Measurements from ENCODE around the gene KLHL28. TPM values are rescaled to one million over a fixed set of nuclear protein-coding genes. Genes with fewer than 3 reads are reported as not detected.

The KLHL28 gene
- total RNA-seq, 3 donors from 2014 or later: 16.1 to 19.5 (median 19.3) TPM

DNA sequence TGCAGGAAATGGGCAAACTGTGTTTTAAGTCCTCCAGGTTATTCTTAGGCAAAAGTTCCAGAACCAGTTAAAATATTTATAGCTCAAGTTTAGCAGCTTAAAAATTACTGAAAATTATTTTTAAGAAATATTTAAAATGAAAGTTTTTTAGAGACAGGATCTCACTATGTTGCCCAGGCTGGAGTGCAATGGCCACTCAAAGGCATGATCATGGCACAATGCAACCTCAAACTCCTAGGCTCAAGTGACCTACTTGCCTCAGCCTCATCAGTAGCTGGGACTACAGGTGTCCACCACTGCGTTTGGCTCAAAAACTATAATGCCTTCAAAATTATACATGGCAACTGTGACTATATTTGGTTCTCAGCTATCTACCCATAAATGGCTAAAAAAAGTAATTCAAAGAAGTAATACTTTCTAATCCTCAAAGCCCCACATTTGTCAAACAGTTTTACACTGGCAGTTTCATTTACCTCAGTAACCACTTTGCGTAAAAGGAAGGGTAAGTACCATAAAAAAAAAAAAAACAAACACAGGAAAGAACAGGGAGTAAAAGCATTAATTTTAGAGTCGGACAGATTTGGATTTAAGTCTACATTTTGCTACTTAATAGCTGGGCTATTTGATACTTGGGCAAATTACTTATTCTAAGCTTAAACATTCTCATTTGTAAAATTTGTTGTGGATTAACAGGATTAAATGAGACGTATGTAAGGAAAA is 9.2 kb downstream of the KLHL28 start:
- TF ChIP-seq, protein P1, sequence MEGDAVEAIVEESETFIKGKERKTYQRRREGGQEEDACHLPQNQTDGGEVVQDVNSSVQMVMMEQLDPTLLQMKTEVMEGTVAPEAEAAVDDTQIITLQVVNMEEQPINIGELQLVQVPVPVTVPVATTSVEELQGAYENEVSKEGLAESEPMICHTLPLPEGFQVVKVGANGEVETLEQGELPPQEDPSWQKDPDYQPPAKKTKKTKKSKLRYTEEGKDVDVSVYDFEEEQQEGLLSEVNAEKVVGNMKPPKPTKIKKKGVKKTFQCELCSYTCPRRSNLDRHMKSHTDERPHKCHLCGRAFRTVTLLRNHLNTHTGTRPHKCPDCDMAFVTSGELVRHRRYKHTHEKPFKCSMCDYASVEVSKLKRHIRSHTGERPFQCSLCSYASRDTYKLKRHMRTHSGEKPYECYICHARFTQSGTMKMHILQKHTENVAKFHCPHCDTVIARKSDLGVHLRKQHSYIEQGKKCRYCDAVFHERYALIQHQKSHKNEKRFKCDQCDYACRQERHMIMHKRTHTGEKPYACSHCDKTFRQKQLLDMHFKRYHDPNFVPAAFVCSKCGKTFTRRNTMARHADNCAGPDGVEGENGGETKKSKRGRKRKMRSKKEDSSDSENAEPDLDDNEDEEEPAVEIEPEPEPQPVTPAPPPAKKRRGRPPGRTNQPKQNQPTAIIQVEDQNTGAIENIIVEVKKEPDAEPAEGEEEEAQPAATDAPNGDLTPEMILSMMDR (IDR thresholded peaks at IDR 0.05): no peak
- no peak for DNase-seq
- Histone ChIP-seq H3K9me3 (no peaks in the 10 kb centered on the region), H3K4me1 (ENCODE audit: low read depth) (no peaks in the 10 kb centered on the region), H3K36me3 (ENCODE audit: low read depth) (peaks cover 4% of the 10 kb centered on the region), H3K4me3 (no peak overlapping the region)
- intact Hi-C loops (cut with DNase I, micrococcal nuclease): no loop called here
- no peak for ATAC-seq

DNA sequence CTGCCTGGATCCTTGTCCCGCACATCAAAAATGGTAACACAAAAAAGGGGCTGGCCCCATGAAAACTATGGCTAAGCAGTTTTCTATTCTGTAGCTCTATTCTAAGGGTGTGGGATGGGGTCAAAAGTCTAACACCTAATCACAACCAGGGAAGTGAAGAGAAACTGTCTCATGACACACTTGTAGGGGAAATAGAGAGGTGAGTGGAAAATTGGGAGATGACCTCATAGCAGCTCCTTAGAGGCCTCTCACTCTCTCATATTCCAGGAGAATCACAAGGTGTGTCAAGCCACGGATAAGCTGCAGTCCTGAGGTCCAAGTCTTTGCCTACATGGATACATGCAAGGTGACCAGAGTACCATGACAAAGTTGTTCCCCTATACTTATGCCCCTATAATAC is 10.7 kb downstream of the KLHL28 start:
- peaks cover 3% of the 10 kb centered on the region for H3K9me3 ChIP-seq
- ATAC-seq (peak; percentile 15), DNase-seq (no peak)
- intact Hi-C loops (cut with DNase I, micrococcal nuclease): no loop called here
- no peaks in the 10 kb centered on the region for H3K36me3 ChIP-seq (ENCODE audit: low read depth)
- TF ChIP-seq, protein P1 (IDR thresholded peaks at IDR 0.05): no peak
- H3K4me1 ChIP-seq (ENCODE audit: low read depth): no peaks in the 10 kb centered on the region
- H3K4me3 ChIP-seq: no peak overlapping the region

DNA sequence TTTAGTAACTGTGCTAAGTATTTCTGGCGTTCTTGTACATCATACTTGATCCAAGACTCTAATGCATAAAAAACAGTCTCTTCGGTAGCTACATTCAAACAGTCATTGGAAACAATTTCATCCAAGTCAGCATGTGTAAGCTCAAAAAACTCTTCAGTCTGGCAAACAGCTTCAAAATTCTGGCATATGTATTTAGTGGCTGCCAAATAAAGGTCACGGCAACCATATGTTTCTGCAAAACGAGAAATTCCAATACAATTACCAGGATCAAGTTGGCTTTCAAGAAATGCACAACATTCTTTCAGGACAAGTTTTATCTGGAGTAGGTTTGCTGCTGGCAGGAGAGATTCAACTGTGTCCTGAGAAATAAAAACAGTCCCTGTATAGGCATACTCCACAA is 16.5 kb downstream of the KLHL28 start:
- no peaks in the 10 kb centered on the region for H3K36me3 ChIP-seq (ENCODE audit: low read depth)
- TF ChIP-seq, protein P1 (IDR thresholded peaks at IDR 0.05): no peak
- ATAC-seq (no peak), DNase-seq (no peak)
- intact Hi-C loops (cut with DNase I, micrococcal nuclease): no loop called here
- H3K4me3 ChIP-seq: no peak overlapping the region
- H3K4me1 ChIP-seq (ENCODE audit: low read depth): no peaks in the 10 kb centered on the region
- peaks cover 3% of the 10 kb centered on the region for H3K9me3 ChIP-seq

DNA sequence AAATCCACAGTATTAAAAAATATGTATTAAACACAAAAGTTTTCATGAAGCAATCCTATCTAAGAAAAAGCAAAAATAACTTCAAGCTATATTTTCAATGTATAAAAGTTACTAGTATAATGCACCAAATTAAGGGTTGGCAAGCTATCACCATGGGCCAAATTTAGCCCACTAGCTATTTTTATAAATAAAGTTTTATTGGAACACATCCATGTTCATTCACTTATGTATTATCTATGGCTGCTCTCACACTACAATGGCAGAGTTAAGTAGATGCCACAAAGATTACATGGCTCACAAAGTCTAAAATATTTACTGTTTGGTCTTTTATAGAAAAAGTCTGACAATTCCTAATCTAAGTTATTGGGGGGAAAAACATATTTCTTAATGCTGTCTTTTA is 17.6 kb downstream of the KLHL28 start:
- peaks cover 3% of the 10 kb centered on the region for H3K9me3 ChIP-seq
- DNase-seq (no peak), ATAC-seq (no peak)
- no peaks in the 10 kb centered on the region for H3K36me3 ChIP-seq (ENCODE audit: low read depth)
- H3K4me3 ChIP-seq: no peak overlapping the region
- H3K4me1 ChIP-seq (ENCODE audit: low read depth): no peaks in the 10 kb centered on the region
- intact Hi-C loops (cut with DNase I, micrococcal nuclease): no loop called here
- TF ChIP-seq, protein P1 (IDR thresholded peaks at IDR 0.05): no peak

DNA sequence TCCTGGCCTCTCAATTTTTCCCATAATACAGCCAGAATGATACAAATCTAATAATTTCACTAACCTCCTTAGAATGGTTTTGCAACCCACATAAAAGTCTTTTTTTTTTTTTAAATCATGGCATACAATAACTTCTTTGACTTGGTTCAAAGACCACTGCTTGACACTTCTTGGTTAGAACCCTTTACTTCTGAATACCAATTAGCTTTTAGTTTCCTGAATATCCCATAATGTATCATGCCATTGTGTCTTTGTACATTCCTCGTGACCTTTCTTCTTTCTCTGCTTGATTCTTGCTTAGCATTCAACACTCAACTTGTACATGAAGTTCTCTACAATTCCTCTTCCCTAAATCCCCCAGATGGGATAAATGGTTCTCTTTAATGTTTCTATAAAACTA is 19.3 kb downstream of the KLHL28 start:
- ATAC-seq (no peak), DNase-seq (no peak)
- no peaks in the 10 kb centered on the region for H3K4me1 ChIP-seq (ENCODE audit: low read depth)
- H3K4me3 ChIP-seq: no peak overlapping the region
- TF ChIP-seq, protein P1 (IDR thresholded peaks at IDR 0.05): no peak
- intact Hi-C loops (cut with DNase I, micrococcal nuclease): no loop called here
- H3K36me3 ChIP-seq (ENCODE audit: low read depth): no peaks in the 10 kb centered on the region
- peaks cover 3% of the 10 kb centered on the region for H3K9me3 ChIP-seq

Measured in mucosa of descending colon (tissue), 3 donors.